Activated CD8-positive, alpha-beta T cell treated with anti-CD3 and anti-CD28 coated beads for 36 hours (primary cell): ENCODE measurements around the gene ARL14EP. TPM values are rescaled to one million over a fixed set of nuclear protein-coding genes. Genes with fewer than 3 reads are reported as not detected.
A peak's percentile ranks its signal among the peaks of the same experiment; 100 is the strongest.

Experiments used
- ATAC-seq: fragments of 200-7000 bp; cut with Tn5 transposase; one replicate; pipeline ENCODE4 v1.10.0; 2021; ENCODE audit warnings: mild to moderate bottlenecking, moderate library complexity
- CTCF ChIA-PET: fragments of 350-600 bp; sonication (Branson Sonifier 250); formaldehyde crosslinking; loops from one replicate; lab custom pipeline; 2021; ENCODE audit warnings: antibody characterized with exemption; lab: Charles Lee
- POLR2A ChIA-PET: fragments of 350-600 bp; sonication (Branson Sonifier 250); formaldehyde crosslinking; loops from one replicate; lab custom pipeline; 2021; ENCODE audit warnings: antibody characterized with exemption; lab: Charles Lee
- DNase-seq: peaks from one replicate; pipeline ENCODE4 v3.0.0-alpha.2; 2020
- H3K27ac Mint-ChIP-seq: one replicate; pipeline ENCODE4 v1.8.0; 2021; ENCODE audit warnings: mild to moderate bottlenecking, mixed read lengths
- H3K27me3 Mint-ChIP-seq: one replicate; pipeline ENCODE4 v1.8.0; 2021; ENCODE audit warnings: mixed read lengths
- H3K36me3 Mint-ChIP-seq: one replicate; pipeline ENCODE4 v1.8.0; 2021; ENCODE audit warnings: low read depth, mixed read lengths
- H3K4me1 Mint-ChIP-seq: one replicate; pipeline ENCODE4 v1.8.0; 2021; ENCODE audit warnings: low read depth, mixed read lengths
- H3K4me3 Mint-ChIP-seq: one replicate; pipeline ENCODE4 v1.8.0; 2021; ENCODE audit warnings: mild to moderate bottlenecking, moderate library complexity, mixed read lengths
- H3K9me3 Mint-ChIP-seq: one replicate; pipeline ENCODE4 v1.8.0; 2021; ENCODE audit warnings: mixed read lengths
- intact Hi-C: fragments of 100-400 bp; cut with micrococcal nuclease; formaldehyde crosslinking; loops from one replicate; pipeline ENCODE4 v1.10.0; 2022
- total RNA-seq, 2 experiments: library from RNA; stranded (reverse); gene quantifications; one replicate each; pipeline ENCODE4 v1.2.3, GENCODE V29; 2021
- TF ChIP-seq, protein P1 (sequence below): fragments of 200-600 bp; IDR thresholded peaks from one replicate; pipeline ENCODE4 v1.8.0; 2022; ENCODE audit warnings: antibody characterized with exemption, mild to moderate bottlenecking

The ARL14EP gene
- total RNA-seq, 2 experiments from 2014 or later: 23.3 to 28.3 TPM

DNA sequence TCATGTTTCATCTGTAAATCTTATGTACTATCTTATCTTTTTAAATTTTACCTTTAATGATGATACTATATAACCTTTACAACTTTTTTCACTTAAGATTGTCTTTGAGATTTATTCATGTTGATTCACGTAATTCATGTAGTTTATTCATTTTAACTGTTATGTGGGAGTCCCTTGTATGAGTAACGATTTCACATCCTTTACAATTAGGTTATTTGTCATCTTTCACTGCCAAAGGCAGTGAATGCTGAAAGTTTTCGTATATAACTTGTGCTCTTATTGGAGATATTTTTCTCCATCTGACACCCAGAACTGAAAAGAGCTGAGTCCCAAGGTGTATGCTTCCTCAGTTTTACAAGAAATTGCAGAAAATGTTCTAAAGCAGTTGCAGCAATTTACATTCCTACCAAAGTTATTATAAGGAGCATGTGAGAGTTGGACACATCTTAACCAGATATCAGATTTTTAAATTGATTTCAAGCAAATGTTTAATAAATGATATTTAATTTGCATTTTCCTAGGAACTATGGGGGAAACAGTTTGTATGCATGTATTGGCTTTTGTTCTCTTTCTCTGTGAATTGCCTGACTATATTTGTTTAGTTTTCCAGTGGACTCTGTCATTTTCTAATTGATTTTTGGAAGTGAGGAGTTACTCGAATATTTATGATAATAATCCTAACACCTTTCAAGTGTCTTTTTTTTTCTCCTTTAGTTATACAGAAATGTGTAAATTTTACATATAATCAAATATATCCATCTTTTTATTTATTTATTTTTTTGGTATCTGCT is 6.4 kb downstream of the ARL14EP start:
- H3K36me3 Mint-ChIP-seq: peaks cover 42% of the 10 kb centered on the region
- no peaks in the 10 kb centered on the region for H3K9me3 Mint-ChIP-seq
- DNase-seq (no peak), ATAC-seq (peak; percentile 55)
- POLR2A ChIA-PET: no interaction called here
- intact Hi-C loops: no loop called here
- peak overlapping the region; percentile 50 for H3K27ac Mint-ChIP-seq
- H3K4me1 Mint-ChIP-seq: peaks cover 61% of the 10 kb centered on the region
- H3K27me3 Mint-ChIP-seq: no peaks in the 10 kb centered on the region
- CTCF ChIA-PET: no interaction called here
- no peak overlapping the region for H3K4me3 Mint-ChIP-seq
- TF ChIP-seq, protein P1, sequence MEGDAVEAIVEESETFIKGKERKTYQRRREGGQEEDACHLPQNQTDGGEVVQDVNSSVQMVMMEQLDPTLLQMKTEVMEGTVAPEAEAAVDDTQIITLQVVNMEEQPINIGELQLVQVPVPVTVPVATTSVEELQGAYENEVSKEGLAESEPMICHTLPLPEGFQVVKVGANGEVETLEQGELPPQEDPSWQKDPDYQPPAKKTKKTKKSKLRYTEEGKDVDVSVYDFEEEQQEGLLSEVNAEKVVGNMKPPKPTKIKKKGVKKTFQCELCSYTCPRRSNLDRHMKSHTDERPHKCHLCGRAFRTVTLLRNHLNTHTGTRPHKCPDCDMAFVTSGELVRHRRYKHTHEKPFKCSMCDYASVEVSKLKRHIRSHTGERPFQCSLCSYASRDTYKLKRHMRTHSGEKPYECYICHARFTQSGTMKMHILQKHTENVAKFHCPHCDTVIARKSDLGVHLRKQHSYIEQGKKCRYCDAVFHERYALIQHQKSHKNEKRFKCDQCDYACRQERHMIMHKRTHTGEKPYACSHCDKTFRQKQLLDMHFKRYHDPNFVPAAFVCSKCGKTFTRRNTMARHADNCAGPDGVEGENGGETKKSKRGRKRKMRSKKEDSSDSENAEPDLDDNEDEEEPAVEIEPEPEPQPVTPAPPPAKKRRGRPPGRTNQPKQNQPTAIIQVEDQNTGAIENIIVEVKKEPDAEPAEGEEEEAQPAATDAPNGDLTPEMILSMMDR: no peak

- POLR2A ChIA-PET: interaction anchor here (1.3 kb wide), 1 partner anchor 10 kb away, joined by 4 read pairs; the partner anchor contains the start of gene ARL14EP
- CTCF ChIA-PET: interaction anchor here (0.6 to 1.4 kb wide), 5 partner anchors 12 to 587 kb away, joined by 3 to 5 read pairs (median 3); no protein-coding TSS in a partner anchor
- no peaks in the 10 kb centered on the region for H3K9me3 Mint-ChIP-seq
- no peak overlapping the region for H3K4me3 Mint-ChIP-seq
- peaks cover 37% of the 10 kb centered on the region for H3K36me3 Mint-ChIP-seq
- peak; percentile 30 for ATAC-seq
- H3K27ac Mint-ChIP-seq: peak overlapping the region; percentile 38
- TF ChIP-seq, protein P1: peak; percentile 50
- intact Hi-C loops: no loop called here
- H3K4me1 Mint-ChIP-seq: peaks cover 29% of the 10 kb centered on the region
- no peaks in the 10 kb centered on the region for H3K27me3 Mint-ChIP-seq
- DNase-seq: no peak
These were observed 10.5 kb downstream of the ARL14EP start for GRCh38 chr11:30333405-30333804.

DNA sequence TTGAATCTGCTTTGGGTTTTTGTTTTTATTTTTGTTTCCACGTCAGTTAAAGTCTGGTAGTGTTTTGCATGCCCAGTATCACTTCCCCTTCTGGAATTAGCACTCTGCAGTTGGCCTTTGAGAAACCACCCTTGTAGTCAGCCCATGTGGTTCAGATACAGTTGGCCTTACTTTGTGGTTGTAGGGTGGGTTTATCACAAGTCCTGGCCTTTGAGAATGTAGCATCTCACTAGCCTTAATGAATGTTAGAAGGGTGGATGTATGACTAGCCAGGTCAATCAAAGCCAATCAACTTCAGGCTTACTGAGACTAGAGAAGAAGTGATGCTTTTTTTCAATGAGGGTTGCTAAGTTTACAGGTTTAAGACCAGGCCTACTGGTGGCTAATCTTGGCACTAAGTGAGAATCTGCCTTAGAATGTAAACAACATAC is 19.8 kb downstream of the ARL14EP start:
- peak overlapping the region; percentile 38 for H3K27ac Mint-ChIP-seq

DNA sequence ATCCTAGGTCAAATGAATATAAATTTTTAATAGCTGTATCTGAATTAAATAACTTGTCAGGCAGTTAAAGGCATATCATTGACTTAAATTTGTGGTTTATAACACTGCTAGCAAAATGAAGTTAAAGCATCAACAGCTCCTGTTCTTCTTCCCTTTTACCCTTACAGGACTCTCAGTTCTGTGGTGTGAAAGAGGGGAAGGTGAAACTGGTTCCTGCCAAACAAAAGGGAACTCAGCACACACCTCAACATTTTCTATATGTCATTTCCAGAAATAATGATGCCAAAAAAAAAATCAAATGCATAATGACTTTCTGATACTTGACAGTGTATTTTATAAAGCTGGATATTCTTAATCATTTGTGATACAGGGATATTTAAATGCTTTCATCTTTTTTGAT is 21.2 kb downstream of the ARL14EP start:
- Mint-ChIP-seq H3K9me3 (no peaks in the 10 kb centered on the region), H3K4me1 (peaks cover 9% of the 10 kb centered on the region), H3K27me3 (no peaks in the 10 kb centered on the region), H3K36me3 (peaks cover 10% of the 10 kb centered on the region), H3K27ac (no peak overlapping the region), H3K4me3 (no peak overlapping the region)
- ChIA-PET CTCF (interaction anchor here (0.9 to 2.0 kb wide), 3 partner anchors 17 to 573 kb away, joined by 3 to 9 read pairs (median 4); no protein-coding TSS in a partner anchor), POLR2A (no interaction called here)
- intact Hi-C loops: no loop called here
- no peak for ATAC-seq
- no peak for DNase-seq
- TF ChIP-seq, protein P1: no peak

More for the DNA sequence above, 19.8 kb downstream of the ARL14EP start:
- TF ChIP-seq, protein P1: no peak
- DNase-seq (no peak), ATAC-seq (peak; percentile 45)
- Mint-ChIP-seq H3K4me1 (peaks cover 6% of the 10 kb centered on the region), H3K36me3 (peaks cover 10% of the 10 kb centered on the region), H3K27me3 (no peaks in the 10 kb centered on the region), H3K4me3 (no peak overlapping the region), H3K9me3 (no peaks in the 10 kb centered on the region)
- ChIA-PET CTCF (no interaction called here), POLR2A (no interaction called here)
- intact Hi-C loops: no loop called here

DNA sequence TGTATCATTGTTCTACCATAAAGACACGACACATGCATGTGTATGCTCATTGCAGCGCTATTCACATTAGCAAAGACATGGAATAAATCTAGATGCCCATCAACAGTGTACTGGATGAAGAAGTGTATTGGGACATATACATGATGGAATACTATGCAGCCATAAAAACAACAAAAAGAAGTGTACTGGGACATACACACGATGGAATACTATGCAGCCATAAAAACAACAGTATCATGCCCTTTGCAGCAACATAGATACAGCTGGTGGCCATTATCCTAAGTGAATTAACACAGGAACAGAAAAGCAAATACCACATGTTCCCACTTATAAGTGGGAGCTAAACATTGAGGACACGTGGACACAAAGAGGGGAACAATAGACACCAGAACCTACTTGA is 22.7 kb downstream of the ARL14EP start:
- ATAC-seq: no peak
- Mint-ChIP-seq H3K27me3 (no peaks in the 10 kb centered on the region), H3K4me3 (no peak overlapping the region), H3K36me3 (peaks cover 7% of the 10 kb centered on the region), H3K4me1 (peaks cover 15% of the 10 kb centered on the region), H3K27ac (no peak overlapping the region), H3K9me3 (no peaks in the 10 kb centered on the region)
- intact Hi-C loops: loop anchor here (2.0 to 5.0 kb wide), 2 partner anchors 307 to 571 kb away; no protein-coding TSS in a partner anchor
- TF ChIP-seq, protein P1: no peak
- no peak for DNase-seq
- ChIA-PET POLR2A (no interaction called here), CTCF (interaction anchor here (0.6 to 2.0 kb wide), 10 partner anchors 9 to 570 kb away, joined by 3 to 5 read pairs (median 4); no protein-coding TSS in a partner anchor)
